ENCODE results near the gene PIRT.

The PIRT gene

GRCh38 chr17:10827898-10828552, 9.9 kb downstream of the PIRT start:
- intact Hi-C loops (cut with DNase I): no loop called here
- DNase-seq: no peak

- intact Hi-C loops (cut with DNase I): no loop called here
- DNase-seq: no peak
These were observed 13.0 kb downstream of the PIRT start for GRCh38 chr17:10824874-10825273.

GRCh38 chr17:10821770-10822169, 16.1 kb downstream of the PIRT start:
- peak in 2 of 10 donors; percentile 4 to 9 for DNase-seq
- intact Hi-C loops (cut with DNase I): no loop called here

GRCh38 chr17:10821054-10821453, 16.8 kb downstream of the PIRT start:
- intact Hi-C loops (cut with DNase I): no loop called here
- DNase-seq: no peak

DNA sequence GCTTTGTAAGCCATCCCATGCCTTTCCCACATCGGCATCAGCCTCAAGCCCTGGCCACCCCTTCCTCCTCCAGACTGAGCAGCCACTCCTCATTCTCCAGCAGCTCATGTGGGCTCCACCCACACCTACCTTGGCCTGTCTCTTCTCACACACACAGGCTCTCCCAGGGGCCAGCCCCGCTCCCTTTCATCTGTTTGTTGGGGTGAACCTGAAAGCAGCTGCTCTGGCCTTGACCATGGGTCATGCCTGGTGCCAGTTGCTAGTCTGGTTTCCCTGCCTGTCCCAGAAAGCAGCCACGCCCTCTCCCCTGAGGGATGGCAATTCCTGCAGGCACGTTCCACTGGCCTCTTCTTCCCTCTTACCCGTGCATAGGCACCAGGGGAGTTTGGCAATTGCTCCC, 22.6 kb downstream of the PIRT start:
- DNase-seq: peak in 1 of 10 donors; percentile 24
- intact Hi-C loops (cut with DNase I): no loop called here

GRCh38 chr17:10814075-10814474, 23.8 kb downstream of the PIRT start:
- DNase-seq: no peak
- intact Hi-C loops (cut with DNase I): no loop called here

DNA sequence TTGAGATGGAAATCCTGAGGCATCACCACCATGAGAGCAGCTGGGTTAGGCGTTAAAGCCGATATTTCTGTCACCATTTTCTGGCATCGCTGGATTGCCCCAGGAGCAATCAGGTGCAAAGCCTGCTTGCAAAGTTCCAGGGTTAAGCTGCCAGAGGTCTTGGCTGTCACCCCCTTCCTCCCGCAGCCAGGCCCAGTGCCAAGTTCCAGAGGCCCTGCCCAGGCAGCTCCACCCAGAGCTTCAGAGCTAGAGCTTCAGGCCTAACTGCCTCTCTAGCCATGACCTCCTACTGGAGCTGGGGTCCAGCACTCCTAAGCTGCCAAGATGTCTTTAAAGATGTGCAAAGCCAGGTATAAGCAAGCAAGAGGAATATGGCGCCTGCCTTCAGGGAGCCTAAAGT, 25.2 kb downstream of the PIRT start:
- intact Hi-C loops (cut with DNase I): no loop called here

GRCh38 chr17:10809605-10810004, 28.3 kb downstream of the PIRT start:
- intact Hi-C loops (cut with DNase I): no loop called here
- DNase-seq: no peak

More for the DNA sequence above, 25.2 kb downstream of the PIRT start:
- peak in 1 of 10 donors; percentile 21 for DNase-seq

DNA sequence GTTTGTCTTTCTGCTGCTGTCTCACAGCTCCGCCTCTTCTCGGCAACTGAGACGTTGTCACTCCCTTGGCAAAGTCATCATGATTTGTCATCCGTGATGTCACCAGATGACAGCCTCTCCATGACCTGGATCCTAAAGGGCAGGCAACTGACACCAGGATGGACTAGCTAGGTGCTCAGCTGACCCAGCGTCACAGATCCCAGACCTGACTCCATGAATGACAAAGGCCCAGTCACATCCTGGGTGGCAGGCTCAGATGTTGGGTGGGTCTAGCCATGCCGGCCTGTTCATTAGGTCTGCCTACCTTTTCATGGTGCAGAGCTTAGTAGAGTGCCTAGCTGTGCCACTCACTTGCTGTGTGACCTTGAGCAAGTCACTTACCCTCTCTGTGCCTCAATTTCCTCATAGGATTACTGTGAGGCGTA, 30.2 kb downstream of the PIRT start:
- no peak for DNase-seq
- intact Hi-C loops (cut with DNase I): no loop called here

DNA sequence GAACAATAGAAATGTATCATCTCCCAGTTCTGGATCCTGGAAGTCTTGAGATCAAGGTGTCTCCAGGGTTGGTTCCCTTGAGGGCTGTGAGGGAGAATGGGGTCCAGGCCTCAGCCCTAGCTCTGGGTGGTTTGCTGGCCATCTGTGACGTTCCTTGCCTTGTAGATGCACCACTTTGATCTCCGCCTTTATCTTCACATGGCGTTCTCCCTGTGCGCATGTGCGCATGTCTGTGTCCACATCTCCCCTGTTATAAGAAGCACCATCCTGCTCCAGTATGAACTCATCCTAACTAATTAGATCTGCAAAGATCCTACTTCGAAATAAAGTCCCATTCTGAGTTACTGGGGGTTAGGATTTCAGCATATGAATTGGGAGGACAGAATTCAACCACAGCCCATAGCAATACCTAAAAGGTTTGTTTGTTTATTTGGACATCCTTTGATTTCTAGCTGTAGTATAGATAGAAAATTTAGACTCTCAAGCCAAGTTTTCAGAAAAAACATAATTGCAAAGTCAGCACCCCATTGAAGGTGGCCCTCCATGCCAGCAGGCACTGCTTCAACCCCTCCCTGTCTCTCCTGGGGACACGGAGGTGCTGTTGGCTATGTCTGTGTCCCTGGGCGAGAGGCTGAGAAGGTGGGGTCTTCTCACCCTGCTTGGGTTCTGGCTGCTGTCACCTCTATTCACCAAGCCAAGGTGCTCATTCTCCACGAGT, 31.2 kb downstream of the PIRT start:
- intact Hi-C loops (cut with DNase I): no loop called here
- no peak for DNase-seq

- DNase-seq: no peak
These were observed 32.0 kb downstream of the PIRT start for GRCh38 chr17:10805911-10806310.

DNA sequence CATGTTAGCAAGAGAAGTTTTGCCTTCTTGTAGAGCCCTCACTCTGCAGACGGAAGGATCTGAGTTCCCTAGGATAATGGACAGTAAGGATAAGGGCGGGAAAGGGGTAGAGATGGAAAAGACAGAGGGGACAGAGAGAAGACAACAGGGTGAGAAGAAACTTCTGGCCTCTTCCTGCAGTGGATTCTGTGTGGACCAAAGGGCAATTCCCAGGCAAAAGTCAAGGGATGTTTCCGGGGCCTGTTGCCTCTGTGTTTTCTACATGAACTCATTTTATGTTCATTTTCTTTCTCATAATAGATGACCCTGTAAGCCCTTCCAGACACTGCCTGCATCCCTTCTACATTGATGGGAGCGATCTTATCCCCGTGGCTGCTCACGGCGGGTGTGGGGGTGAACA, 33.3 kb downstream of the PIRT start:
- intact Hi-C loops (cut with DNase I): no loop called here
- DNase-seq: no peak

More at GRCh38 chr17:10805911-10806310, 32.0 kb downstream of the PIRT start:
- intact Hi-C loops (cut with DNase I): no loop called here

- no peak for DNase-seq
- intact Hi-C loops (cut with DNase I): no loop called here
These were observed 33.9 kb downstream of the PIRT start, which contains the start of gene TMEM238L for GRCh38 chr17:10803830-10804475. Gene TMEM238L (minus strand): TSS chr17:10804099. CDS start chr17:10803963, 136 bp downstream.

DNA sequence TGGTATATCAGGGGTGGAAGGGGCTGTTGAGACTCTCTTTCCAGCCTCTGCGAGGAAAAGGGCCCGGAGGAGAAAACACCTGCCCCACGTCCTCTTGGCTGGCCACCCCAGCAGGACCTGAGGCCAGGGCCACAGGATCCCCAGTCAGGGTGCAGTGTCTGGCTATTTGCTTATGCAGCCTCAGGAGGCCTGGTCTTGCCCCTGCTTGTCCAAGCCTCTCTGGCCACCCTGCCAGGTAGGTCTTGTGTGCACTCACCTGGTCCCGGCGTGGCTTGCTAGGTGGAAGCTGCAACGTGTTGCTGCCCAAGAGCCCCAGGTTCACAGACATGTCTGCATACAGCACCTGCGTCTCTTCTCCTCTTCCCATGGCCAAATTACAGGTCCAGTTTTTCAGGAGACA, 34.5 kb downstream of the PIRT start:
- DNase-seq: no peak
- intact Hi-C loops (cut with DNase I): no loop called here

DNA sequence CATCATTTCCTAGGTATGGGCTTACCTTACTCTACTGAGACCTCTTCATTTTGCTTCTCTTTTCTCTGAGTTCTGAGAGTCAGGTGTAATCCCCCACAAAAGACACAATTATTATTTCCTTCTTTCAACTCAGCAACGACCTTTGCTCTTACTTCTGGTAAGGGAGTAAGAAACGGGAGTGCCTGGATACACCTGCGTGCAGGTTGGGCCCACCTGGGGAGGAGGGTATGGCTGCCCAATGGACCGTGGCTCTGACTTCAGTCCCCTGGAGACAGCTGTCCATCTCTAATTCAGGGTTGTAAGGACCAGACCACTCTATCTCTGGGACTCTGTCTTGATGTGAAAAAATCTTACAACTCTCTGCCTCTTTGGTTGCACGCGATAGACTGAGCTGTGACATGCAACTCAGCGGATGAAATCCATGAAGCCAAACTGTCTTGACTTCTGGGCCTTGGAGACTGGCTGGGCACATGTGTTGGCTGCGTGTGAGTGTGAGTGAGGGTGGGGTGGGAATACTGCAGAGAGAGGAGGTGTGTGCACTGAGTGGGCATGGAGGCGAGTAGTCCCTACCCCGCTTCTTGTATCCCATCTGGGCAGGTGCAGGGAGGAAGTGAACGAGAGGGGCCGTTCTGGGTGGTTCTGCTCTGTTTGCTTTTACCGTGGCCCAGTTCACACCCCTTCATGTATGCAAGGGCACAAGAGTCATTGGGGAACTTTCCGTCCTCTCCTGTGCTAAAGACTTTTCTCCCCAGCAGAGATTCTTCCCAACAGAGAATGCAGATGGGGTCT, 35.2 kb downstream of the PIRT start:
- intact Hi-C loops (cut with DNase I): no loop called here

DNA sequence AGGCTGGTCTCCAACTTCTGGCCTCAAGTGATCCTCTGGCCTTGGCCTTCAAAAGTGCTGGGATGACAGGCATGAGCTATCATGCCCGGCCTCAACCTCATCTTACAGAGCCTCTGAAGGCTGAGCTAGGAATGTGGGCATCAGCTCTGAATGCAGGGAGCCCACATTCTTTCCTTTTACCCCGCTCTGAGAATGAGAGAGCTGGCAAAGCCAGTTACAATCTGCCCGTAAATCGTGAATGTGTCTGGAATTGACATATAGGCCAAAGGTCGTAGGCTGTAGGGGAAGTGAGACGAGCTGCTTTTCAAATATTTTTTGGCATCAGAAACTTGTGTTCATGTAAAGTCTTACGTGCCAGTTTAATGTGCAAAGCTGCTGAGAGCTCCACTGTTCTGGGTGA, 38.5 kb downstream of the PIRT start:
- intact Hi-C loops (cut with DNase I): no loop called here

More for the DNA sequence above, 35.2 kb downstream of the PIRT start:
- no peak for DNase-seq

GRCh38 chr17:10798910-10799309, 39.0 kb downstream of the PIRT start:
- intact Hi-C loops (cut with DNase I): no loop called here
- DNase-seq: no peak

More for the DNA sequence above, 38.5 kb downstream of the PIRT start:
- no peak for DNase-seq

DNA sequence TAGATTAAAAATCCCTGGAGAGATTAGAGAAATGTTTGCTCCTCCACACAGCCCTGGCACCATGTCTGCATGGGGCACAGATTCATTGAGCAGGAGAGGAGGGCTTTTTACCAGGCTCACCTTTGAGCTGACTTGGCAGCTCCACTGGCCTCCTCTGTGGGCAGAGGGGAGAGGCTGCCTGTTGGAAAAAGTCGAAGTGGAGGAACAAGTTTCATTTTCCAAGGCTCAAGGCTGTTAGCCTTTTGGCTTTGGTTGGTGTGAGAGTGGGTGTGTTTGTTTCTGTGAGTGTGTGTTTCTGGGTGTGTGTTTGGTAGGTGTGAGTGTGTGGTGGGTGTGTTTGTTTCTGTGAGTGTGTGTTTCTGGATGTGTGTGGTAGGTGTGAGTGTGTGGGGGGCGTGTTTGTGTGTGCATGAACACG, 39.5 kb downstream of the PIRT start:
- intact Hi-C loops (cut with DNase I): no loop called here
- no peak for DNase-seq

GRCh38 chr17:10797476-10798328, 40.2 kb downstream of the PIRT start:
- no peak for DNase-seq
- intact Hi-C loops (cut with DNase I): no loop called here

DNA sequence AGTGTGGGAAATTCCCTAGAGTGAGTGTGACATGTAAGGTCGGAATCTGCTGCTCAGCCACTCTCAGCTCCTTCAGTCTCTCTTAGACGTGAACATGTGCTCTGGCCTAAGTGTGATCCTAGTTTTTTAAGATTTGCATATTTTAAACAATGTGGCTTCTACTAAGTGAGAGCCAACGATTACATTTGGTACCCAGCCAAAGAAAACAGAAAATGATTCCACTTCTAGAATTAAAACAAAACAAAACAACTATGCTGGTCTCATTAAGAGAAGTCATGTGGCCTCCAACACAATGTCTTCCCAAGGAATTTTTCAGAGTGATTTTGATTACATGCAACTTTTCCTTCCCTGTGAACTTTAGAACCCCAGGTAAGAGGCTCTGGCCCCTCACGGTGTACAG, 44.1 kb downstream of the PIRT start:
- no peak for DNase-seq
- intact Hi-C loops (cut with DNase I): no loop called here

All from posterior cingulate gyrus (tissue), 11 donors.